Astrocyte (in vitro differentiated cells and primary cell): Measurements from ENCODE around the gene CAPZA2. TPM values are rescaled to one million over a fixed set of nuclear protein-coding genes. Genes with fewer than 3 reads are reported as not detected.

Experiments
- DNase-seq: peaks from one replicate; pipeline ENCODE4 v3.0.0-alpha.2; 2010; ENCODE audit warnings: low read depth
- FAIRE-seq: peaks from 2 replicates; lab custom pipeline; 2011; peaks lifted over from hg19 to GRCh38; lab: Jason Lieb, UNC
- H2AFZ ChIP-seq: 2 replicates; pipeline ENCODE4 v1.6.0; 2012; ENCODE audit warnings: low read depth, low read length, inconsistent platforms
- H3K27ac ChIP-seq: 2 replicates; pipeline ENCODE4 v1.5.1; 2011; ENCODE audit warnings: low read depth, low read length, inconsistent platforms
- H3K27me3 ChIP-seq: 2 replicates; pipeline ENCODE4 v1.6.0; 2011; ENCODE audit warnings: low read length, inconsistent platforms; ENCODE audit not compliant: insufficient read depth
- H3K36me3 ChIP-seq: 2 replicates; pipeline ENCODE4 v1.5.1; 2011; ENCODE audit warnings: low read length, inconsistent platforms; ENCODE audit not compliant: insufficient read depth
- H3K4me1 ChIP-seq: 2 replicates; pipeline ENCODE4 v1.5.1; 2011; ENCODE audit warnings: low read length, inconsistent platforms; ENCODE audit not compliant: insufficient read depth
- H3K4me2 ChIP-seq: 2 replicates; pipeline ENCODE4 v1.6.0; 2012; ENCODE audit warnings: low read length, inconsistent platforms
- H3K4me3 ChIP-seq: 2 replicates; pipeline ENCODE4 v1.5.1; 2011; ENCODE audit warnings: low read depth, mild to moderate bottlenecking, low read length, inconsistent platforms; ENCODE audit not compliant: insufficient read depth
- H3K79me2 ChIP-seq: 2 replicates; pipeline ENCODE4 v1.6.0; 2012; ENCODE audit warnings: mild to moderate bottlenecking, low read length, inconsistent platforms; ENCODE audit not compliant: insufficient read depth
- H3K9ac ChIP-seq: 2 replicates; pipeline ENCODE4 v1.6.0; 2012; ENCODE audit warnings: mild to moderate bottlenecking, low read length, inconsistent platforms
- H3K9me3 ChIP-seq: 2 replicates; pipeline ENCODE4 v1.5.1; 2012; ENCODE audit warnings: low read depth, mild to moderate bottlenecking, low read length, inconsistent platforms; ENCODE audit not compliant: insufficient read depth
- H4K20me1 ChIP-seq: 2 replicates; pipeline ENCODE4 v1.6.0; 2012; ENCODE audit warnings: low read length, inconsistent platforms; ENCODE audit not compliant: insufficient read depth
- H3K27ac Mint-ChIP-seq: one replicate; pipeline ENCODE4 v1.8.0; 2021; ENCODE audit warnings: mild to moderate bottlenecking, mixed read lengths; ENCODE audit not compliant: unreplicated experiment
- H3K27me3 Mint-ChIP-seq: one replicate; pipeline ENCODE4 v1.8.0; 2021; ENCODE audit warnings: low read depth, mixed read lengths; ENCODE audit not compliant: unreplicated experiment
- H3K36me3 Mint-ChIP-seq: one replicate; pipeline ENCODE4 v1.8.0; 2021; ENCODE audit warnings: low read depth, mixed read lengths; ENCODE audit not compliant: unreplicated experiment
- H3K4me1 Mint-ChIP-seq: one replicate; pipeline ENCODE4 v1.8.0; 2021; ENCODE audit warnings: low read depth, mixed read lengths; ENCODE audit not compliant: unreplicated experiment
- H3K4me3 Mint-ChIP-seq: one replicate; pipeline ENCODE4 v1.8.0; 2021; ENCODE audit warnings: mild to moderate bottlenecking, moderate library complexity, mixed read lengths; ENCODE audit not compliant: unreplicated experiment
- H3K9me3 Mint-ChIP-seq: one replicate; pipeline ENCODE4 v1.8.0; 2021; ENCODE audit warnings: mild to moderate bottlenecking, mixed read lengths; ENCODE audit not compliant: unreplicated experiment
- EZH2 ChIP-seq: IDR thresholded peaks from 2 replicates; pipeline ENCODE4 v1.6.1; 2012; ENCODE audit warnings: mild to moderate bottlenecking, low read length, inconsistent platforms; ENCODE audit not compliant: insufficient read depth
- total RNA-seq: library from RNA; stranded (reverse); gene quantifications from 2 replicates; pipeline ENCODE4 v1.2.1, GENCODE V29; 2021
- TF ChIP-seq, protein P1 (sequence below): IDR thresholded peaks from 2 replicates; pipeline ENCODE4 v1.5.1; 2011; ENCODE audit warnings: low read depth, mild to moderate bottlenecking, inconsistent platforms, low read length, moderate library complexity; ENCODE audit not compliant: insufficient read depth

CAPZA2 gene
- total RNA-seq, 1 donor from 2014 or later: 261 TPM

DNA sequence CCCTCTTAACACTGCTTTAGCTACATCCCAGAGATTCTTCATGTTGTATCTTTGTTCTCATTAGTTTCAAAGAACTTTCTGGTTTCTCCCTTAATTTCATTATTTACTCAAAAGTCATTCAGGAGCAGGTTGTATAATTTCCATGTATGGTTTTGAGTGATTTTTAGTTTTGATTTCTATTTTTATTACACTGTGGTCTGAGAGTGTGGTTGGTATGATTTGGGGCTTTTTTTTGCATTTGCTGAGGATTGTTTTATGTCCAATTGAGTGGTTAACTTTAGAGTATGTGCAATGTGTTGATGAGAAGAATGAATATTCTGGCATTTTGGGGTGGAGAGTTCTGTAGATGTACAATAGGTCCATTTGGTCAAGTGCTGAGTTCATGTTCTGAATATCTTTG is 37.9 kb upstream of the CAPZA2 start:
- no peak overlapping the region for H2AFZ ChIP-seq
- DNase-seq: no peak
- H3K79me2 ChIP-seq: no peaks in the 10 kb centered on the region
- no peaks in the 10 kb centered on the region for H3K4me1 Mint-ChIP-seq
- no peaks in the 10 kb centered on the region for H3K36me3 ChIP-seq
- H3K4me3 ChIP-seq: no peak overlapping the region
- no peak overlapping the region for H3K4me2 ChIP-seq
- no peak overlapping the region for H3K9ac ChIP-seq
- peaks cover 8% of the 10 kb centered on the region for H3K9me3 Mint-ChIP-seq
- no peaks in the 10 kb centered on the region for H3K9me3 ChIP-seq
- no peak overlapping the region for H3K27ac ChIP-seq
- TF ChIP-seq, protein P1, sequence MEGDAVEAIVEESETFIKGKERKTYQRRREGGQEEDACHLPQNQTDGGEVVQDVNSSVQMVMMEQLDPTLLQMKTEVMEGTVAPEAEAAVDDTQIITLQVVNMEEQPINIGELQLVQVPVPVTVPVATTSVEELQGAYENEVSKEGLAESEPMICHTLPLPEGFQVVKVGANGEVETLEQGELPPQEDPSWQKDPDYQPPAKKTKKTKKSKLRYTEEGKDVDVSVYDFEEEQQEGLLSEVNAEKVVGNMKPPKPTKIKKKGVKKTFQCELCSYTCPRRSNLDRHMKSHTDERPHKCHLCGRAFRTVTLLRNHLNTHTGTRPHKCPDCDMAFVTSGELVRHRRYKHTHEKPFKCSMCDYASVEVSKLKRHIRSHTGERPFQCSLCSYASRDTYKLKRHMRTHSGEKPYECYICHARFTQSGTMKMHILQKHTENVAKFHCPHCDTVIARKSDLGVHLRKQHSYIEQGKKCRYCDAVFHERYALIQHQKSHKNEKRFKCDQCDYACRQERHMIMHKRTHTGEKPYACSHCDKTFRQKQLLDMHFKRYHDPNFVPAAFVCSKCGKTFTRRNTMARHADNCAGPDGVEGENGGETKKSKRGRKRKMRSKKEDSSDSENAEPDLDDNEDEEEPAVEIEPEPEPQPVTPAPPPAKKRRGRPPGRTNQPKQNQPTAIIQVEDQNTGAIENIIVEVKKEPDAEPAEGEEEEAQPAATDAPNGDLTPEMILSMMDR: no peak
- TF ChIP-seq EZH2: no peak
- H3K4me1 ChIP-seq: no peaks in the 10 kb centered on the region
- H3K27ac Mint-ChIP-seq: no peak overlapping the region
- H3K27me3 Mint-ChIP-seq: no peaks in the 10 kb centered on the region
- no peaks in the 10 kb centered on the region for H3K36me3 Mint-ChIP-seq
- no peaks in the 10 kb centered on the region for H4K20me1 ChIP-seq
- no peak for FAIRE-seq
- H3K4me3 Mint-ChIP-seq: no peak overlapping the region
- no peaks in the 10 kb centered on the region for H3K27me3 ChIP-seq

DNA sequence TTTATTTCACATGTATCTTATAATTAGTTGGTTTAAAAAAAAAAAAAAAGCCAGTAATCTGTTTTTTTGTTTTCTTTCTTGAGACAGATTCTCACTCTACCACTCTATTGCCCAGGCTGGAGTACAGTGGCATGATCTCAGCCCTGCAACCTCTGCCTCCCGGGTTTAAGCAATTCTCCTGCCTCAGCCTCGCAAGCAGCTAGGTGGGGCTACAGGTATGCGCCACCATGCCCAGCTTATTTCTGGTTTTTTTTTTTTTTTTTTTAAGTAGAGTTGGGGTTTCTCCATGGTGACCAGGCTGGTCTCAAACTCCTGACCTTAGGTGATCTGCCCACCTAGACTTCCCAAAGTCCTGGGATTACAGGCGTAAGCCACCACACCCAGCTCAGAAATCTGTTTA is 34.1 kb upstream of the CAPZA2 start:
- Histone ChIP-seq H3K9me3 (no peaks in the 10 kb centered on the region), H3K27me3 (no peaks in the 10 kb centered on the region), H4K20me1 (no peaks in the 10 kb centered on the region), H3K27ac (no peak overlapping the region), H3K79me2 (no peaks in the 10 kb centered on the region), H3K9ac (no peak overlapping the region), H2AFZ (no peak overlapping the region), H3K4me2 (no peak overlapping the region), H3K4me3 (no peak overlapping the region), H3K4me1 (no peaks in the 10 kb centered on the region), H3K36me3 (no peaks in the 10 kb centered on the region)
- FAIRE-seq (no peak), DNase-seq (no peak)
- Mint-ChIP-seq H3K9me3 (peaks cover 5% of the 10 kb centered on the region), H3K36me3 (no peaks in the 10 kb centered on the region), H3K27me3 (peaks cover under 1% of the 10 kb centered on the region), H3K27ac (no peak overlapping the region), H3K4me1 (no peaks in the 10 kb centered on the region), H3K4me3 (no peak overlapping the region)
- TF ChIP-seq, protein P1: no peak
- no peak for TF ChIP-seq EZH2

DNA sequence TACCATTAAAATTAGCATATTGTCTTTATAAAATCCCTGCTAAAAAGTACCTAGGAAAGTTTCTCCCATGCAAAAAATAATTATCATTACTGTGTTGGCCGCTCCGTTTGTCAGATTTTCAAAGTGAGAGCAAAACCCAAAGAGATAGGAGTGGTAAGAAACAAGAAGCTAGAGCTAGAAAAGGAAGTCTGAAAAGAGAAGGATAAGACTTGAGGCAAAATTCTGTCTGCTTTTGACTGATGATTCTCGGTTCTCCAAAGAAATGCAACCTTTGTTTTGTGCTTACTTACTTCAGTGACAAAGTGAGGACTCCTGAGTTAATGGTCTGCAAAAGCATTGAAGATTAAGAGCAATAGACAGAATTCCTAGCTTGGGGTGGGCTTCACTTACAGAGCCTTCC is 33.3 kb upstream of the CAPZA2 start:
- Mint-ChIP-seq H3K27me3 (peaks cover 3% of the 10 kb centered on the region), H3K4me1 (no peaks in the 10 kb centered on the region), H3K36me3 (no peaks in the 10 kb centered on the region), H3K27ac (no peak overlapping the region), H3K4me3 (no peak overlapping the region), H3K9me3 (peaks cover 5% of the 10 kb centered on the region)
- FAIRE-seq: no peak
- no peak for TF ChIP-seq EZH2
- TF ChIP-seq, protein P1: no peak
- Histone ChIP-seq H3K27me3 (no peaks in the 10 kb centered on the region), H3K9me3 (no peaks in the 10 kb centered on the region), H3K79me2 (no peaks in the 10 kb centered on the region), H3K9ac (no peak overlapping the region), H3K4me3 (no peak overlapping the region), H2AFZ (no peak overlapping the region), H3K4me1 (no peaks in the 10 kb centered on the region), H4K20me1 (no peaks in the 10 kb centered on the region), H3K4me2 (no peak overlapping the region), H3K27ac (no peak overlapping the region), H3K36me3 (no peaks in the 10 kb centered on the region)
- DNase-seq: no peak
